Testis (tissue), 3 donors: ENCODE measurements around the gene NRCAM. TPM values are rescaled to one million over a fixed set of nuclear protein-coding genes. Genes with fewer than 3 reads are reported as not detected.

ENCODE experiments used
- DNase-seq: peaks from one replicate; pipeline ENCODE4 v3.0.0-alpha.2; 2019
- H3K27ac ChIP-seq, 2 donors: fragments of 200-600 bp; sonication (generic); one replicate each; pipeline ENCODE4 v1.5.1; 2019
- H3K27me3 ChIP-seq: fragments of 200-600 bp; sonication (generic); one replicate; pipeline ENCODE4 v1.5.1; 2019
- H3K36me3 ChIP-seq: fragments of 200-600 bp; sonication (generic); one replicate; pipeline ENCODE4 v1.5.1; 2017; ENCODE audit warnings: low read depth; ENCODE audit errors: missing control alignments
- H3K4me1 ChIP-seq: fragments of 200-600 bp; sonication (generic); one replicate; pipeline ENCODE4 v1.5.1; 2019
- H3K4me3 ChIP-seq, 2 donors: fragments of 200-600 bp; sonication (generic); one replicate each; pipeline ENCODE4 v1.5.1; 2017 to 2019
- H3K9me3 ChIP-seq: fragments of 200-600 bp; sonication (generic); one replicate; pipeline ENCODE4 v1.5.1; 2017
- CTCF ChIP-seq, 3 experiments: fragments of 450-650 bp in 2 of 3; fragments of 200-600 bp in 1 of 3; sonication (generic) in 1 of 3; IDR thresholded peaks; one replicate each; pipeline ENCODE4 v1.5.1; 2016 to 2019; ENCODE audit warnings: antibody characterized with exemption in 3 of 3, mild to moderate bottlenecking in 2 of 3, moderate library complexity in 1 of 3
- POLR2A ChIP-seq: fragments of 450-650 bp; IDR thresholded peaks from one replicate; pipeline ENCODE4 v1.6.1; 2017; ENCODE audit warnings: antibody characterized with exemption, mild to moderate bottlenecking, moderate library complexity
- WGBS, 2 donors: methylation state at CpG; one replicate each; pipeline ENCODE4 v1.1.5; 2018; 5-methylcytosine and 5-hydroxymethylcytosine counted together
- intact Hi-C: fragments of 100-400 bp; cut with DNase I; formaldehyde crosslinking; loops from one replicate; pipeline ENCODE4 v1.15.1; 2023; ENCODE audit warnings: low total_unique reads
- polyA plus RNA-seq: library from polyadenylated mRNA; stranded (reverse); fragments of 350-450 nt; fragmentation: Illumina TruSeq; extraction: RNeasy Lipid Tissue Mini Kit (QIAGEN cat#74804); gene quantifications from one replicate; pipeline ENCODE4 v1.2.3, GENCODE V29; 2014; ENCODE audit warnings: low read depth, low replicate concordance; ENCODE audit not compliant: insufficient read depth
- total RNA-seq, 2 donors: library from RNA; depleted of rRNA; stranded (reverse); fragments of >200 nt; gene quantifications; one replicate each; pipeline ENCODE4 v1.2.3, GENCODE V29; 2016

NRCAM gene
- total and polyA plus RNA-seq, 3 donors from 2014 or later: 7.4 to 11.4 (median 7.6) TPM

GRCh38 chr7:108225531-108226181, 230.6 kb downstream of the NRCAM start:
- Histone ChIP-seq H3K9me3 (no peaks in the 10 kb centered on the region), H3K4me3 (no peak overlapping the region), H3K36me3 (no peaks in the 10 kb centered on the region), H3K4me1 (no peaks in the 10 kb centered on the region), H3K27me3 (no peaks in the 10 kb centered on the region), H3K27ac (no peak overlapping the region)
- 80 to 85% methylated on average over 2 of the region's 2 CpGs for WGBS, 2 donors
- intact Hi-C loops: no loop called here
- no peak for DNase-seq
- TF ChIP-seq CTCF (IDR thresholded peaks at IDR 0.05): no peak
- TF ChIP-seq POLR2A: no peak

- no peak overlapping the region for H3K4me3 ChIP-seq
- no peak overlapping the region for H3K27ac ChIP-seq
- no peaks in the 10 kb centered on the region for H3K4me1 ChIP-seq
- H3K36me3 ChIP-seq: no peaks in the 10 kb centered on the region
- TF ChIP-seq POLR2A (no peak), CTCF (IDR thresholded peaks at IDR 0.05) (no peak)
- H3K27me3 ChIP-seq: no peaks in the 10 kb centered on the region
- DNase-seq: no peak
- WGBS, 2 donors: 70 to 93% methylated on average over 1 of the region's 1 CpG
- intact Hi-C loops: no loop called here
- H3K9me3 ChIP-seq: no peaks in the 10 kb centered on the region
Measured at GRCh38 chr7:108224387-108224786, 231.8 kb downstream of the NRCAM start.

- Histone ChIP-seq H3K27ac (no peak overlapping the region), H3K9me3 (no peaks in the 10 kb centered on the region), H3K27me3 (no peaks in the 10 kb centered on the region), H3K36me3 (no peaks in the 10 kb centered on the region), H3K4me1 (no peaks in the 10 kb centered on the region), H3K4me3 (no peak overlapping the region)
- DNase-seq: no peak
- TF ChIP-seq POLR2A (no peak), CTCF (IDR thresholded peaks at IDR 0.05) (no peak)
- intact Hi-C loops: no loop called here
- WGBS, 2 donors: 58 to 68% methylated on average over 7 of the region's 7 CpGs
Measured at GRCh38 chr7:108222236-108222892, 233.9 kb downstream of the NRCAM start.

- H3K36me3 ChIP-seq: no peaks in the 10 kb centered on the region
- H3K27ac ChIP-seq: no peak overlapping the region
- no peak overlapping the region for H3K4me3 ChIP-seq
- no peaks in the 10 kb centered on the region for H3K4me1 ChIP-seq
- no peak for TF ChIP-seq POLR2A
- no peak for DNase-seq
- H3K9me3 ChIP-seq: no peaks in the 10 kb centered on the region
- intact Hi-C loops: no loop called here
- H3K27me3 ChIP-seq: no peaks in the 10 kb centered on the region
- WGBS, 2 donors: 73 to 86% methylated on average over 5 to 7 of the region's 7 CpGs
Measured at GRCh38 chr7:108211382-108212201, 244.6 kb downstream of the NRCAM start.

- no peaks in the 10 kb centered on the region for H3K36me3 ChIP-seq
- H3K9me3 ChIP-seq: no peaks in the 10 kb centered on the region
- TF ChIP-seq POLR2A: no peak
- no peak for TF ChIP-seq CTCF (IDR thresholded peaks at IDR 0.05)
- intact Hi-C loops: no loop called here
- no peak overlapping the region for H3K4me3 ChIP-seq
- H3K27me3 ChIP-seq: no peaks in the 10 kb centered on the region
- 94 to 97% methylated on average over 3 of the region's 3 CpGs for WGBS, 2 donors
- H3K27ac ChIP-seq: no peak overlapping the region
- no peaks in the 10 kb centered on the region for H3K4me1 ChIP-seq
- DNase-seq: no peak
Measured at GRCh38 chr7:108210796-108211195, 245.4 kb downstream of the NRCAM start.
